Measurements from ENCODE around the gene TTF2. TPM values are rescaled to one million over a fixed set of nuclear protein-coding genes. Genes with fewer than 3 reads are reported as not detected.

The TTF2 gene
- total and polyA plus RNA-seq, 9 of the 15 experiments (the other 6 are each of a cell fraction or from before 2014, with no cell fraction given) = 9.4 to 71.1 (median 42.1) TPM

DNA sequence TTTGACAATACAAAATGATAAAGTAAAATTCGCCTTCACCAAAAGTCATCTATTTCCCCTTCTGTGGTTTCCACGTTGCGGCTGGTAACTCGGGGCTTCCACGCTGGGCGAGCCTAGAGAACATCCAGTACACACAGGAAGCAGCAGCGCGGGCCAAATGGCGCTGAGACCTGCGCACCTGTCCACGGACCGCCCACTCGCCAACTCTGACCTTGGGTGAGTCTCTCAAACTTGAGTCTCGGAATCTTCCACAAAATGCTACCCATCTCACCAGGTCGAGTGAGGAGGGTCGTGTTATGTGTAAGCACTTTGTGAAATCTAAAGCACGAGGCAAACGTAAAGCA, 820 bp upstream of the TTF2 start (continued):
- peak; percentile 17; the same call in 1 of the 2 replicates for TF ChIP-seq ZEB2 (IDR thresholded peaks at IDR 0.05)
- TF ChIP-seq, protein P1, sequence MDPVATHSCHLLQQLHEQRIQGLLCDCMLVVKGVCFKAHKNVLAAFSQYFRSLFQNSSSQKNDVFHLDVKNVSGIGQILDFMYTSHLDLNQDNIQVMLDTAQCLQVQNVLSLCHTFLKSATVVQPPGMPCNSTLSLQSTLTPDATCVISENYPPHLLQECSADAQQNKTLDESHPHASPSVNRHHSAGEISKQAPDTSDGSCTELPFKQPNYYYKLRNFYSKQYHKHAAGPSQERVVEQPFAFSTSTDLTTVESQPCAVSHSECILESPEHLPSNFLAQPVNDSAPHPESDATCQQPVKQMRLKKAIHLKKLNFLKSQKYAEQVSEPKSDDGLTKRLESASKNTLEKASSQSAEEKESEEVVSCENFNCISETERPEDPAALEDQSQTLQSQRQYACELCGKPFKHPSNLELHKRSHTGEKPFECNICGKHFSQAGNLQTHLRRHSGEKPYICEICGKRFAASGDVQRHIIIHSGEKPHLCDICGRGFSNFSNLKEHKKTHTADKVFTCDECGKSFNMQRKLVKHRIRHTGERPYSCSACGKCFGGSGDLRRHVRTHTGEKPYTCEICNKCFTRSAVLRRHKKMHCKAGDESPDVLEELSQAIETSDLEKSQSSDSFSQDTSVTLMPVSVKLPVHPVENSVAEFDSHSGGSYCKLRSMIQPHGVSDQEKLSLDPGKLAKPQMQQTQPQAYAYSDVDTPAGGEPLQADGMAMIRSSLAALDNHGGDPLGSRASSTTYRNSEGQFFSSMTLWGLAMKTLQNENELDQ (CRISPR knock-in tag; IDR thresholded peaks at IDR 0.05; ENCODE audit: borderline replicate concordance) = no peak
- TF ChIP-seq TARDBP (IDR thresholded peaks at IDR 0.05) = no peak
- no peak for TF ChIP-seq TAF15 (IDR thresholded peaks at IDR 0.05; ENCODE audit: low read depth, low read length)
- TF ChIP-seq SAFB (IDR thresholded peaks at IDR 0.05; ENCODE audit: borderline replicate concordance, low read depth, low read length) = peak; percentile 7; the same call in 1 of the 2 replicates
- TF ChIP-seq JUND (IDR thresholded peaks at IDR 0.05; ENCODE audit: borderline replicate concordance, low read depth, low read length) = 0 out of 2 replicates have a peak, but pooled peaks have one; percentile 11
- TF ChIP-seq JUND (tag; IDR thresholded peaks at IDR 0.05; ENCODE audit: borderline replicate concordance, low read depth, low read length) = no peak
- peak; percentile 21; the same call in 1 of the 2 replicates for TF ChIP-seq RAD51 (IDR thresholded peaks at IDR 0.05; ENCODE audit: borderline replicate concordance, low read depth)
- peak; percentile 2; the same call in 1 of the 2 replicates for TF ChIP-seq EP300 (IDR thresholded peaks at IDR 0.05; ENCODE audit: low read length)
- TF ChIP-seq, protein P2, sequence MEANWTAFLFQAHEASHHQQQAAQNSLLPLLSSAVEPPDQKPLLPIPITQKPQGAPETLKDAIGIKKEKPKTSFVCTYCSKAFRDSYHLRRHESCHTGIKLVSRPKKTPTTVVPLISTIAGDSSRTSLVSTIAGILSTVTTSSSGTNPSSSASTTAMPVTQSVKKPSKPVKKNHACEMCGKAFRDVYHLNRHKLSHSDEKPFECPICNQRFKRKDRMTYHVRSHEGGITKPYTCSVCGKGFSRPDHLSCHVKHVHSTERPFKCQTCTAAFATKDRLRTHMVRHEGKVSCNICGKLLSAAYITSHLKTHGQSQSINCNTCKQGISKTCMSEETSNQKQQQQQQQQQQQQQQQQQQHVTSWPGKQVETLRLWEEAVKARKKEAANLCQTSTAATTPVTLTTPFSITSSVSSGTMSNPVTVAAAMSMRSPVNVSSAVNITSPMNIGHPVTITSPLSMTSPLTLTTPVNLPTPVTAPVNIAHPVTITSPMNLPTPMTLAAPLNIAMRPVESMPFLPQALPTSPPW (CRISPR knock-in tag; IDR thresholded peaks at IDR 0.05) = no peak
- TF ChIP-seq BRD9 (IDR thresholded peaks at IDR 0.05; ENCODE audit: low read depth, partially characterized antibody) = no peak
- TF ChIP-seq ZNF143 (CRISPR knock-in tag; IDR thresholded peaks at IDR 0.05) = no peak
- TF ChIP-seq SMAD4 (CRISPR knock-in tag; conservative IDR thresholded peaks at IDR 0.05) = no peak
- TF ChIP-seq ETV5 (CRISPR knock-in tag; IDR thresholded peaks at IDR 0.05; ENCODE audit: low read depth) = peak; percentile 48; the same call in 1 of the 2 replicates
- TF ChIP-seq TAF1 (IDR thresholded peaks at IDR 0.05; ENCODE audit: control insufficient read depth, extremely low read depth, insufficient read depth, low read length, severe bottlenecking) = peak; percentile 59
- TF ChIP-seq ZNF77 (CRISPR knock-in tag; IDR thresholded peaks at IDR 0.05) = no peak
- no peak for TF ChIP-seq BACH1 (tag; IDR thresholded peaks at IDR 0.05)
- no peak for TF ChIP-seq ZNF76 (CRISPR knock-in tag; IDR thresholded peaks at IDR 0.05; ENCODE audit: borderline replicate concordance)
- TF ChIP-seq, protein P3, sequence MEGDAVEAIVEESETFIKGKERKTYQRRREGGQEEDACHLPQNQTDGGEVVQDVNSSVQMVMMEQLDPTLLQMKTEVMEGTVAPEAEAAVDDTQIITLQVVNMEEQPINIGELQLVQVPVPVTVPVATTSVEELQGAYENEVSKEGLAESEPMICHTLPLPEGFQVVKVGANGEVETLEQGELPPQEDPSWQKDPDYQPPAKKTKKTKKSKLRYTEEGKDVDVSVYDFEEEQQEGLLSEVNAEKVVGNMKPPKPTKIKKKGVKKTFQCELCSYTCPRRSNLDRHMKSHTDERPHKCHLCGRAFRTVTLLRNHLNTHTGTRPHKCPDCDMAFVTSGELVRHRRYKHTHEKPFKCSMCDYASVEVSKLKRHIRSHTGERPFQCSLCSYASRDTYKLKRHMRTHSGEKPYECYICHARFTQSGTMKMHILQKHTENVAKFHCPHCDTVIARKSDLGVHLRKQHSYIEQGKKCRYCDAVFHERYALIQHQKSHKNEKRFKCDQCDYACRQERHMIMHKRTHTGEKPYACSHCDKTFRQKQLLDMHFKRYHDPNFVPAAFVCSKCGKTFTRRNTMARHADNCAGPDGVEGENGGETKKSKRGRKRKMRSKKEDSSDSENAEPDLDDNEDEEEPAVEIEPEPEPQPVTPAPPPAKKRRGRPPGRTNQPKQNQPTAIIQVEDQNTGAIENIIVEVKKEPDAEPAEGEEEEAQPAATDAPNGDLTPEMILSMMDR (IDR thresholded peaks at IDR 0.05 in 2 of 3, conservative IDR thresholded peaks at IDR 0.05 in 1 of 3; ENCODE audit: insufficient read depth in 2 of 3, low read depth in 1 of 3, low read length in 3 of 3) = no peak
- 0 out of 2 replicates have a peak, but pooled peaks have one; percentile 13 for TF ChIP-seq CREM (IDR thresholded peaks at IDR 0.05; ENCODE audit: low read depth)
- no peak for TF ChIP-seq ADNP (tag; IDR thresholded peaks at IDR 0.05)
- TF ChIP-seq, protein P4, sequence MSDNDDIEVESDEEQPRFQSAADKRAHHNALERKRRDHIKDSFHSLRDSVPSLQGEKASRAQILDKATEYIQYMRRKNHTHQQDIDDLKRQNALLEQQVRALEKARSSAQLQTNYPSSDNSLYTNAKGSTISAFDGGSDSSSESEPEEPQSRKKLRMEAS (CRISPR knock-in tag; IDR thresholded peaks at IDR 0.05) = 0 out of 2 replicates have a peak, but pooled peaks have one; percentile 35
- TF ChIP-seq NR4A1 (CRISPR knock-in tag; IDR thresholded peaks at IDR 0.05) = no peak
- 0 out of 2 replicates have a peak, but pooled peaks have one; percentile 7 for TF ChIP-seq NR4A1 (tag; IDR thresholded peaks at IDR 0.05)
- TF ChIP-seq NRF1 (conservative IDR thresholded peaks at IDR 0.05 in 1 of 2, IDR thresholded peaks at IDR 0.05 in 1 of 2) = peak; percentile 90 to 91

All from K562 (cell line).